Hematopoietic multipotent progenitor cell treated with erythropoietin and hydrocortisone succinate and interleukin-3 and kit ligand, for 6 days (in vitro differentiated cells): ENCODE data around the gene IL4R.

Source experiments
- DNase-seq: peaks from one replicate; pipeline ENCODE4 v3.0.0-alpha.2; 2015

The IL4R gene

DNA sequence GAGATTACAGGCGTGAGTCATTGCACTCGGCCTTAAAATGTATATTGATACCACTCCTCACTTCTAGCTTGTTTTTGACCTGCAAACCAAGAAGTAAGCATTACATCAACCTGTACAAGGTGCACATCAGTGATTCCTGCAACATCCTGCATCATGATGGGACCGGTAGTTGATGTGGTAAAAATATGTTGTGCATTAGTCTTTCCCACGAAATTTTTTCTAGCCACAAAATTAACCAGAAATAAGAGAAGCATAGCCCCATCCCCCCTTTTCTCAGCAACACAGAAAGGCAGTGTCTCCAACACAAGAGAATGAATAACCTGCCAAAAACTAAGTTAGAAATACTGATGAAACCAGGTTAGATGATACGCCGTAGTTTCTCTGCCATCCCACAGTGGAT lies 24.1 kb upstream of the IL4R start:
- no peak for DNase-seq

DNA sequence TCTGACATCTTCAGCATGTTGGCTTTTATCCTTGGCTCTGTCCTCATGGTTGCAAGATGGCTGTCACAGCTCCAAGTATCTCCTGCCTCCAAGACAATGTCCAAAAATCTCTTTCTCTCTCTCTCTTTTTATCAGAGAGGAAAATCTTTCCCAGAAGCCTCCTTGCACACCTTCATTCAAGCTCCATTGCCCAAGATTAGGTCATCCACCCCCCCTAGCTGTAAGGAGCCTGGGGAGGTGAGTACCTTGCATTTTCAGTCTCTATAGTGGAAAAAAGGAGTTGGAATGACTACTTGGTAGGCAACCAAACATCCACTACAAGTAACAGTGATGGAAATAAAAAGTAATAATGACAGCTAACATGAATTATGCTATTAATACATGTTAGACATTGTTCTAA lies 23.2 kb upstream of the IL4R start:
- no peak for DNase-seq

DNA sequence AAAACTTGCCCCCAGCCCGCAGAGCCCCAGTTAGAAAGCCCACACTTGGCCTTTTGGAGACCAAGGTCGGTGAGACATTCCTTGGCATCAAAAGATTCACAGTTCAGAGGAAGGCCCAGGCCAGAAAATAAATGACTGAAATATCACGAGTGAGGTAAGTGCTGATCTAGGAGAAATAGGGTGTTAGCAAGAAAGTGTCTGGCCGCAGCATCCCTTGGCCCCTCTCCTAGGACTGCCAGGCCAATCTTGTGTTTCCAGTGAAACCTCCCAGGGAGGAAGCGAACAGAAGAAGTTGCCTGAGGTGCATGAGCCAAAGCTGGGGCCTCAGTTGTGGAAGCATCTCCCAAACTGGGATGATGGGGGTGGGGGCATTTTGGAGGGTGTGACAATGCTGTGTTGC lies 22.7 kb upstream of the IL4R start:
- no peak for DNase-seq

DNA sequence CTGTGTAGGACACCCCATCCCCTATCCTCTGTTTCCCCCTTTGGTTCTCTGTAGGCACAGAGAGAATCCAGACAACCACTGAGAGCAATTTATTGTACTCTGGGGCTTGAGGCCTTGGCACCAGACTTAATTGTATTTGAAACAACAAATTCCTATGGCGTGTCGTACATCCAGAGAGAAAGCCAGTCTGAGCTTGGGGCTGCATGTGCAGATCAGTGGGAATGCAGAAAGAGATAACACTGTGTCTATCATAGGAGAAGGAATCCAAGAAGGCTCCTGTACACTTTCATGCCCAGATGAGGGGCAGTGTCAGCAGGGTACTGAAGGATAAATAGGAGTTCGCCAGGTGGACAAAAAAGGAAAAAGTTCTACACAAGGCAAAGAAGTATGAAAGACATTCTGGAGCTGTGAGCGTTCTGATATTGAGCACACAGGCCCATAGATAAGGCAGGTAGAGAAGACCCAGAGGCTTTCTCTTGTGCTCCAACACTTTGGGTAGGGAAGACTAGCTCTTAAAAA lies 22.0 kb upstream of the IL4R start:
- DNase-seq: no peak

DNA sequence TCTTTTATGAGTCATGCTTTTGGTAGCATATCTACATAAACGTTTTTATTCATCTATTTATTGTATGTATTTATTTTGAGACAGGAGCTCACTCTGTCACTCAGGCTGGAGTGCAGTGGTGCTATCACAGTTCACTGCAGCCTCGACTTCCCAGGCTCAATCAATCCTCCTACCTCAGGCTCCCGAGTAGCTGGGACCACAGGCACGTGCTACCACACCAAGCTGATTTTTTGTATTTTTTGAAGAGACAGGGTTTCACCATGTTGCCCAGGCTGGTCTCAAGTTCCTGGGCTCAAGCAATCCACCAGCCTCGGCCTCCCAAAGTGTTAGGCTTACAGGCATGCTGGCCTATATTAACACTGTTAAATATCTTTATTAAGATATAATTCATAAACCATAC lies 20.4 kb upstream of the IL4R start:
- DNase-seq: no peak

DNA sequence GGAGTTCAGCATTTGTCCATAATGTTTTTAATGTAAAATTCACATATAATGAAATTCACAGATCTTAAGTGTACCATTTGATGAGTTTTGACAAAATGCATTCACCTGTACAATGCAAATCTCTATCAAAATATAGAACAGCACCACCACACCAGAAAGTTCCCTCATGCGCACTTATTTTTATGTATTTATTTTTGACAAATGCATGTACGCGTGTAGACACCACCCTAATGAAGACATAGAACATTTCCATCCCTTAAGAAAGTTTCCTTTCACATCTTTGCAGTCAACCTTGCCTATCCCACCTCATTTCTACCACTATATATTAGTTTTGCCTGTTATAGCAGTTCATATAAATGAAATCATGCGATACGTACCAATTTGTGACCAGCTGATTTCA lies 15.6 kb upstream of the IL4R start:
- no peak for DNase-seq

DNA sequence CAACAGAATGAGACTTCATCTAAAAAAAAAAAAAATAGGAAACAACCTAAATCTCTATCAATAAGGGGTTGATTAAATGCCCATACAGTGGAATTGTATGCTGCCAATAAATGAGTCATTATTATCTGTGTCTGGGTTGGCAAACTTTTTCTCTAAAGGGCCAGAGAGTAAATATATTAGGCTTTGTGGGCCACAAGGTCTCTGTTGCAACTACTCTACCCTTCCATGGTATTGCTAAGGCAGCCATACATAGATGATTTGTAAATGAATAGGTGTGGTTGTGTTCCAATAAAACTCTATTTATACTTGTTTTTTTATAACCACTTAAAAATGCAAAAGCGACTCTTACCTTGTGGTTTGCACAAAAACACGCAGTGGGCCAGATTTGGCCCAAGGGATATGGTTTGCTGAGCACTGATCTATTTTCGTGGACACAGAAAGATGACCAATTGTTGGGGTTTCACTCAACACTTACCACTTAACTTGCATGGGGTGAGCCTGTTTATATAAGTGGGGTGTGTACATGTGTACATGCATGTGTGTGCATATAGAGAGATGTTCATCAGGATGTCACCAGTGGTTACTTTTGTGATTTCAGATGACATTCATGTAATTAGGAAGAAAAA lies 12.4 kb upstream of the IL4R start:
- DNase-seq: no peak

DNA sequence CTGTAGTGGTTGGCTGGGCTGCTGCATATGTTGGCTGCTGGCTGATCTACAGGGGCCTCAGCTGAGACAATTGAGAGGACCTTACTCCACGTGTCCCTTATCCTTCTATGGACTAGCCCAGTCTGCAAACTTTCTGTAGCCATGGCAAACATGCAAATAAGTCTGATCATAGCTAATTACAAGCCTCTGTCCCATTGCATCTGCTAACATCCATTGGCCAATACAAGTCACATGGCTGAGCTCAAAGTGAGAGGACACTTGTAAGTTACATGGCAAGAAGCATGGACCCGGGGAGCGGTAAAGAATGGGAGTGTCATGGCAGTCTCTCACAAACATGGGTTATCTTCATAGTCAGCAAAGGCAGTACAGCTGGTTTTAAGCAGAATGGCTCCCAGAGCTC lies 11.6 kb upstream of the IL4R start:
- DNase-seq: no peak

DNA sequence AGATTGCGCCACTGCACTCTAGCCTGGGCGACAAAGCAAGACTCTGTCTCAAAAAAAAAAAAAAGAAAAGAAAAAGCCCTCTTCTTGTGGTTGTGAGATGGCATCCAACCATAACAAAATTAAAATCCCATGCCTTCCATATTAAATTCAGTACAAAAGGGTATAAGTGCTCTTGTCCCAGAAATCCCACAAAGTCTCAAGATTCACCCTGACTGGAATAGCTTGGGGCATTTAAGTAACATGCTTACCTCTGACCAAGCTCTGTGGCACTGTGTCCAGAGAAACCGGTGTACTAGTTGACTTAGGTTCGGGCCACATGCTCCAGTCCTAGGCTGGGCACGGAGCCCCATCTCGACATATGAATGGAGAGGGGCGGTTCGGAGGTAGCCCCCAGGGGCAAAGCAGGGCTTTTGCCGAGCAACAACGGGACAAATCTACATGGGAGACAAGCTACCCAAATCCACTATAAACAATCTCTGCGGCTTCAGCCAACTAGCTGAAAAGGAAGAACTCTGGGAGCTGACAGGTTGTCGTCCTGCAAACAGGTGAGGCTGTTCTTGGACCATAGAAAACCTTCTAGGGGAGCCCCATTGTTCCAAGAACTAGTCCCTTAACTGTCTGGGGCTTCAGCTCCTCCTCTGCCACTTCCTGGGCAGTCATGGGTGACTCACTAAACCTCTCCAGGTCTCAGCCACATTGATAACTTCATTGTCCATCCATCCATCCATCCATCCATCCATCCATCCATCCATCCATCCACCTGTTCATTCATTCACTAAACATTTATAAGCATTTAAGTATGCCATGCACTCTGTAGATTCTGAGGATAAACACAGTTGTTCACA lies 10.3 kb upstream of the IL4R start:
- DNase-seq: no peak

DNA sequence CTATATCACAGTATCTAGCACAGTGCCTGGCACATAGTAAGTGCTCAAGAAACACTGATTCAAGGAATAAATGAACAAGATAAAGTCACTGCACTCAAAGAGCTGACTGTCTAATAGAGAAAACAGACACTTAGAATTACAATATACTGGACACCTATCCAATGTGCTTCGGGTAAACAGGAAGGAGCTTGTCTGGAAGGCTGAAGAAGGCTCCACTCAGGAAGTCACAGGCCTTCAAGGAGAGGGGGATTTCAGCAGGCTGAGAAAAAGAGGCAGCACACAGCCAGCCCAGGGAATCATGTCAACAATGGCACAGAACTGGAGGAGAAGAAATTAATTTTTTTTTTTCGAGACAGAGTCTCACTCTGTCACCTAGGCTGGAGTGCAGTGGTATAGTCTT lies 9.7 kb upstream of the IL4R start:
- no peak for DNase-seq

DNA sequence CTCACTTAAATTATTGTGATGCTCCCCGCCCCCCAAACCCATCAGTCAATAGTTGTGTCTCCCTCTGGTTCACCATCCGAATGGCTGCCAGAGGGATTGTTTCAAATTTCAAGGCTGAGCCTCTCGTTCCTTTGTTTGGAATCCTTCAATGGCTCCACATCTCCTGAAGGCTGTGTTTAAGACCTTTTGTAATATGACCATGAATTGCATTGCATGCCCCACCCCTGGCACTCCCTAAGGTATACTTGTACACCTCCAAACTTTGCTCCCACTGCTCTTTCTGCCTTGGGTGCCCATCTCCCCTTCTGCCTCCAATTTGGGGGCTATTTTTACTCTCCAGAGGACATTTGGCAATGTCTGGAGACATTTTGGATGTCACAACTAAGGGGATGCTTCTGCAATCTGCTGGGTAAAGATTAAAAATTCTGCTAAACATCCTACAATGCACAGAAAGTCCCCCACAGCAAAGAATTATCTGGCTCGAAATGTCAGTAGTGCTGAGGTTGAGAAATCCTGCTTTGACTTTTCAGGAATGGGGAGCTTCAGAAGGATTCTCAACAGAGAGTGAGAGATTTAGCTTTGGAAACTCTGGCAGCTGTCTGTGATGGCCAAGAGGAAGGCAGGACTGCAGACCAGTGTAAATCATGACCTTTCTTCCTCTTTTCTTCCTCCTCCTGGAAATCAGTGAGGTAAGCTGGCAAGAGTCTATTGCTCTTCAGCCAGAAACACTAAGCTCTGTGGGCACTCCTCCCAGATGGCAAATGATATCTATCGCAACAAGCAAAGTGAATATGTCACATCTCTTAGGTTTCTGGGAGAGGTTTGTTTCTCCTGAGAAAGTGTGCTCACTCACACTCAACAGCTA lies 8.7 kb upstream of the IL4R start:
- peak; percentile 39 for DNase-seq

DNA sequence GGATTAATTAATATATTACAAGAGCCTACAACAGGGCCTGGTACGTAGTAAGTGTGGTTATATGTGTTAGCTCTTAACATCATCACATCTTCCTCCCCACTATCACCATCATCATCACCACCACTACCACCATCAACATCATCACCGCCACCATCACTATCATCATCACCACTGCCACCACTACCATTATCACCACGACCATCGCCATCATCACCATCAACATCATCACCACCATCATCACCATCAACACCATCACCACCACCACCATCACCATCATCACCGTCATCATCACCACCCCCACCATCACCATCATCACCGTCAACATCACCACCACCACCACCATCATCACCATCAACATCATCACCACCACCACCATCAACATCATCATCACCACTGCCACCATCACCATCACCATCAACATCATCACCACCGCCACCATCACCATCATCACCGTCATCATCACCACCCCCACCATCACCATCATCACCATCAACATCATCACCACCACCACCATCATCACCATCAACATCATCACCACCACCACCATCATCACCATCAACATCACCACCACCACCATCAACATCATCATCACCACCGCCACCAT lies 7.8 kb upstream of the IL4R start:
- no peak for DNase-seq

DNA sequence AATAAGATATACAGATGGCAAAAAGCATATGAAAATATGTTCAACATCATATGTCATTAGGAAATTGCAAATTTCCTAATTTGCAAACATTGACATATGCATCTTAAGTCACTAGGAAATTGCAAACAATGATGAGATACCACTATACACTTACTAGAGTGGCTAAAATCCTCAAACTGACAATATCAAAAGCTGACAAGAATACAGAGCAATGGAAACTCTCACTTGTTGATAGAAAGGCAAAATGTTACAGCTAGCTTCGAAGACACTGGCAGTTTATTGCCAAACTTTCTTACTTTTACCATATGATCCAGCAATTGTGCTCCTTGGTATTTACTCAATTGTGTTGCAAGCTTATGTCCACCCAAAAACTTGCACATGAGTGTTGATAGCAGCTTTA lies 5.0 kb upstream of the IL4R start:
- DNase-seq: no peak

DNA sequence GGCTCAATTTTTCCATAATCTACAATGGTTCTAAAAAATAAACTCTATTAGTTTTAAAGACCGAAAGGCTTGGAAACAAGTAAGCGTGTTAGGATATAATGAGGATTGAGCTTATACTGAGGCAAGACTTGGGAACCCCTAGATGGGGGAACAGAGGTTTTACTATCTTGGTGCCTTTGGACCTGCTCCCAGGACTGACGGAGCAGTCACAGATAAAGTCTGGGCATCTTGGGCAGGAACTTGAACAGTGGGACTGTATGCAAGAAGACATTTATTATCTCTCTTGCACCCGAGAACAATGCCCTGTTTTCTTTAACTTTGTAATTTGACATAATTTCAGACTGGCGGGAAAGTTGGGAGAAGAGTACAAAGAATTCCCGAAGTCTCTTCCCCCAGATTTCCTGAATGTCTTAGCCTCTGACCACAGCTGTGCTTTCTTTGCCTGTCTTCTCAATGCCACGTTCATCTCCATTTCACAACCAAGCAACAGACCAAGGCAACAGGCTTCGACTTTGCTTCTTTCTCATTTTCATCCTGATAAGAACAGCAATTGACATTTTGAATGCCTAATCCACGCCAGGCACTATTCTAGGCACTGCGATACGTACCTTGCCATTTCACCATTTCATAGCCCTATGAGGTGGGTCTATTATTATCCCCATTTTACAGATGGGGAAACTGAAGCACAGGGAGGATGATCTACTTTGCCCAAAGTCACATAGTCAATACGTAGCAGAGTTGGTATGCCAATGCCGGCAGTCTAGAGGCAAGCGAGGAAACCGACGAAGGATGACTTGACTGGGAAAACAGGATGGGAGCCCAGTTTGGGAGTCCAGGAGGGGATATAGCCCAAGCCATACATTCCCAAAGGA lies 3.0 kb upstream of the IL4R start:
- no peak for DNase-seq

DNA sequence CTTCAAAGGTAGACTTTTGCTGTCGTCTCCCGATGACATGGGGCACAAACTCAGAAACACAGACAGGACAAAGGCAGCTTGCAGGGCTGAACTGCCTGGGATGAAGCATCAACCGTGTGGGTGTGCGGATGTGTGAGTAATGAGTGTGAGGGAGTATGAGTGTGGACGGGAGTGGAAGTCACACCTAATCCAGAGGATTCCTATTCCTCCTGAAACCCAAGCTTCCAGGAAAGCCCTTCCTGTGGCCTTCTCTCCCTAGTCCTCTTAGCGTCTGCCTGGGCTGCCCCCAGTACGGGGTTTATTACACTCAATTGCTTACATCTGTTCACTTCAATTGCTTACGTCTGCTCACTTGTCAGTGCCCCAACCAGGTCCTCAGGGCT lies 2.3 kb upstream of the IL4R start:
- no peak for DNase-seq

DNA sequence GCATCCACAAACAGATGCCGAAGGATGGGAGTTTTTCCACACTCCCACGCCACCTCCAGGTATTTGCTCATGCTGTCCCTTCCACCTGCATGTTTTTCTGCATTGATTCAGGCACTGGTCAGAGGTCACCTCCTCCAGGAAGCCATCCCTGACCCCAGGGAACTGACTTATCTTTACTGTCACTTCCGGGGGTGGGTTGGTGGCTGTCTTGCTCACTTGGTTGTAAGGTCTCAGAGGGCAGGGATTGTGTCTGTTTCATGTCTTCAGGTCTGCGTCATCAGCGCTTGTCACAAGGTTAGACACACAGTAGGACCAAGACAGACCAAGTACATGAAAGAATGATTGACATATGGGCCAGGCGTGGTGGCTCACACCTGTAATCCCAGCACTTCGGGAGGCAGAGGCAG lies 1.9 kb upstream of the IL4R start:
- DNase-seq: no peak

DNA sequence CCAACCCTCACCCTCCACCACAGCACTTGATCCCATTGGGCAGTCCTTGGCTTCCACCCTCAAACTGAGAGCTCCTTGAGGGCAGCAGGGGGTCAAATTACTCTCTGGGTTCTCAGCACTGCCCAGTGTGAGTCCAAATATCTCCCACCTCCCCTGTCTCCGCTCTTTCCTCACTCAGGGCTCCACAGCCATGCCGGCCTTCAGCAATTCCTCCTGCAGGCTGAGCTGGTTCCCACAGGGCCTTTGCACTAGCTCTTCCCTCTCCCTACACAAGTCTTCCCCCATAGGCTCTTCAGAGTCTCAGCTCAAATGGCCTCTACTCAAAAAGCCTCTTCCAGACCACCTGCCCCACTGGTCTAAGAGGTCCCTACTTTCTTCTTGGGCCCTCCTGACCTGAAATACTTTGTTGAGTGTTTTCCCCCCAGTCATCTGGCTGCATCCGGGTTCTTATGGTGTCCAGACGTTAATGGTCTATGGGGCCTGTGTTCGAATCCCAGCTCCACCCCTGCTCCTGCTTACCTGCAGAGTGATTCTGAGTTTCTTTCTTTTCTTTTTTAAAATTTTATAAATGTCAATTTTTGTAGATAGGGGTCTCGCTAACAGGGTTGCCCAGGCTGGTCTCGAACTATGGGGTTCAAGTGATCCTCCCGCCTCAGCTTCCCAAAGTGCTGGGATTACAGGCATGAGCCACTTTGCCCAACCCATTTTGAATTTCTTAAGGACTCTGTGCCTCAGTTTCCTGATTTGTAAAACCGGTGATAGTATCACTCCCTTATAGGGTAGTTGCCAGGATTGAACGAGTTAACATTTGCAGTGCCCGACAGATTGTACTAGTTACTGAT lies 973 bp upstream of the IL4R start:
- no peak for DNase-seq

DNA sequence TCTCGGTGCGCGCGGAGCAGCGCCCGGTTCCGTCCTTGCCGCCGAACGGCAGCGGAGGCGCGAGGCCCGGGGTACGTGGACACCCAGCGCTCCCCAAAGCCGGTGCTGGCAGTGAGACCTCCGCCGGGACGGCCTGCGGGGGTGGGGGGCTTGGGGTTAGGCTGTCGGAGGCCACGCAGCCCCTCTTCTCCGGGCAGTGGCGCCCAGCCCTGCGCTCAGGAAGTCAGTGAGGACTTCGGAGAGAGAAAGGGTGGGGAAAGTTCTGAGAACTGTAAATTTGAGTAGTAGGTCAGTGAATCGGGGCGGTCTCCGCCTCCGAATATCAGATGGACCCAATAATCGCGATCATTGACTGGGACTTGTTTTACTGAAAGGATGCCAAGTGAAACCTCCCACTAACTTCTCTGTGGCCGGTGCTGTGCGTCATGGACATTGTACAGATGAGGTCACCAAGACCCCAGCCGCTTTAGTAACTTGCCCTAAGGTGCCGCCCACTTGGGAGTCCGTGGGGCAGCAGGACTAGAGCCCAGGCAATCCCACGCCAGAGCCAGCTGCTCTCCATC lies 468 bp downstream of the IL4R start:
- DNase-seq: peak; percentile 75

DNA sequence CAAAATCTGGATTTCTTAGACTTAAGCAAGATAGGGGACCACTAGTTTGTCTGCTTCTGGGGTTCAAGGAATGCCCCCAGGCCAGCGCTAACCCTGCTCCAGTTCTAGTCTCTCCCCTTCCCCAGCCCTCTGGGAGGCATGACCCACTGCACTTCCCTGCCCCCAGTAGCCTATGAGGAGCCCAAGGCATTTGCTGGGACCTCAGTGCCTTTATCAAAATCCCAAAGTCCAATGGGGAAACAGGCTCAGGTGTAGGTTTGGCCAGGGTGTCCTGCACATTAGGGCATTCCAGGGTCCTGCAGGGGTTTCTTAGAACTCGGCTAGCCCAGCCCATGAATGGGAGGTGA lies 1.2 kb downstream of the IL4R start:
- DNase-seq: no peak

DNA sequence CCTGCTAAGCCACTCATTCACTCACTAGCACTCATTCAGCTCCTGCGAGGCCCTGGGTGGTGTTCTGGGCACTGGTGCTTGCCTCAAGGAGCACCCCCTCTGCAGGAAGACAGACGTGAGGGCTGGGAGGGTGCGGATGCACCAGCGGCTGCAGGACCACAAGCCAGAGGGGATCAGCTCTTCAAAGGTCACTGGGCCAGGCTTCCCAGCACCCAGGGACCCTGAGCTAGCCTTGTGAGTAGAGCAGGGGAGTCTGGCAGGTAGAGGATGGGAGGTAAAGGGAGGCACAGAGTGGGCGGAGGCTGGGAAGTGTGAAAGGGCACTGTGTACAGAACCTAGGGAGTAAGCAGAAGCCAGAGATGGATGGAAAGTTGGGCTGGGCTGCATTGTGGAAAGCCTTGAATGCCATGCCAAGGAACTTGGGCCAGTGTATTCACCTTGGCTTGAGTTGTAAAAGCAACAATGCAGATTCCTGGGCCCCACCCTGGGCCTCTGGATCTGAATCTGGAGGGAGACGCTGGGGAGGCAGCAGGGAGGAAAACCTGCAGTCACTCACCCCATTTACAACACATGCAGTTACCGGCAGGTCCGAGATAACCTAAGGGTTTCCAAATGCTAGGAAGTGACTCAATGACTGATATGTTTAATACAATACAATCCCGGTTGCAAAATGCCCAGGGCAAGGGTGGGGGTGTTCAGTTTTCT lies 1.7 kb downstream of the IL4R start:
- peak; percentile 54 for DNase-seq
